Hepatocyte (in vitro differentiated cells): ENCODE measurements around the gene GDF11. TPM values are rescaled to one million over a fixed set of nuclear protein-coding genes. Genes with fewer than 3 reads are reported as not detected.
A peak's percentile ranks its signal among the peaks of the same experiment; 100 is the strongest.

Source experiments
- DNase-seq: peaks from one replicate; pipeline ENCODE4 v3.0.0-alpha.2; 2016; ENCODE audit warnings: low spot score
- H2AFZ ChIP-seq: fragments of 200-600 bp; sonication (generic); 2 replicates; pipeline ENCODE4 v1.6.0; 2016; ENCODE audit warnings: antibody characterized with exemption, mild to moderate bottlenecking
- H3K27ac ChIP-seq: fragments of 200-600 bp; sonication (generic); 2 replicates; pipeline ENCODE4 v1.5.1; 2016; ENCODE audit warnings: mild to moderate bottlenecking
- H3K27me3 ChIP-seq: fragments of 200-600 bp; sonication (generic); 2 replicates; pipeline ENCODE4 v1.6.1; 2016
- H3K36me3 ChIP-seq: fragments of 200-600 bp; sonication (generic); replicated peaks from 2 replicates; pipeline ENCODE4 v1.5.1; 2016; ENCODE audit warnings: low read depth; ENCODE audit not compliant: insufficient read depth
- H3K4me1 ChIP-seq: fragments of 200-600 bp; sonication (generic); 2 replicates; pipeline ENCODE4 v1.5.1; 2016; ENCODE audit warnings: mild to moderate bottlenecking, moderate library complexity; ENCODE audit not compliant: insufficient read depth
- H3K4me2 ChIP-seq: fragments of 200-600 bp; sonication (generic); 2 replicates; pipeline ENCODE4 v1.6.0; 2016
- H3K4me3 ChIP-seq: fragments of 200-600 bp; sonication (generic); 2 replicates; pipeline ENCODE4 v1.5.1; 2016; ENCODE audit warnings: mild to moderate bottlenecking
- H3K79me2 ChIP-seq: fragments of 200-600 bp; sonication (generic); 2 replicates; pipeline ENCODE4 v1.6.0; 2017; ENCODE audit warnings: mild to moderate bottlenecking
- H3K9me2 ChIP-seq: fragments of 200-600 bp; sonication (generic); replicated peaks from 2 replicates; pipeline ENCODE4 v1.6.0; 2017; ENCODE audit warnings: mild to moderate bottlenecking; ENCODE audit not compliant: insufficient read depth
- H3K9me3 ChIP-seq: fragments of 200-600 bp; sonication (generic); 2 replicates; pipeline ENCODE4 v1.5.1; 2016; ENCODE audit warnings: low read depth, mild to moderate bottlenecking
- H4K20me1 ChIP-seq: fragments of 200-600 bp; sonication (generic); 2 replicates; pipeline ENCODE4 v1.6.0; 2016; ENCODE audit warnings: mild to moderate bottlenecking; ENCODE audit not compliant: insufficient read depth, poor library complexity, severe bottlenecking
- CTCF ChIP-seq: fragments of 200-600 bp; sonication (generic); IDR thresholded peaks from 2 replicates; pipeline ENCODE4 v1.5.1; 2016; ENCODE audit warnings: antibody characterized with exemption, mild to moderate bottlenecking; ENCODE audit not compliant: poor library complexity
- EZH2 ChIP-seq: fragments of 200-600 bp; sonication (generic); IDR thresholded peaks from 2 replicates; pipeline ENCODE4 v1.6.1; 2016; ENCODE audit warnings: antibody characterized with exemption, mild to moderate bottlenecking, borderline replicate concordance
- EZH2phosphoT487 ChIP-seq: fragments of 200-600 bp; sonication (generic); IDR thresholded peaks from one replicate; pipeline ENCODE4 v1.6.1; 2018; ENCODE audit warnings: antibody characterized with exemption, mild to moderate bottlenecking, low read depth, moderate library complexity; ENCODE audit not compliant: unreplicated experiment, severe bottlenecking
- WGBS: methylation state at CpG from one replicate; pipeline ENCODE4 v1.1.6; 2016; ENCODE audit warnings: low lambda C conversion rate; ENCODE audit errors: missing lambda C conversion rate; 5-methylcytosine and 5-hydroxymethylcytosine counted together
- polyA plus RNA-seq: library from polyadenylated mRNA; unstranded; fragments of >200 nt; fragmentation: Nextera tagmentation; extraction: Ambion mirVana; gene quantifications from 2 replicates; pipeline ENCODE4 v1.2.1, GENCODE V29; 2016
- total RNA-seq: library from RNA; depleted of rRNA; stranded (reverse); fragments of >200 nt; gene quantifications from 2 replicates; pipeline ENCODE4 v1.2.3, GENCODE V29; 2014

GDF11 gene
- total and polyA plus RNA-seq, 2 experiments from 2014 or later = 4.1 to 7.9 TPM

- H4K20me1 ChIP-seq = no peaks in the 10 kb centered on the region
- peaks cover 20% of the 10 kb centered on the region for H3K79me2 ChIP-seq
- DNase-seq = peak; percentile 25
- no peaks in the 10 kb centered on the region for H3K36me3 ChIP-seq
- H3K27ac ChIP-seq = peak overlapping the region; percentile 66
- no peaks in the 10 kb centered on the region for H3K9me2 ChIP-seq
- 6% methylated on average over 10 of the region's 11 CpGs for WGBS
- H3K4me2 ChIP-seq = peak overlapping the region; percentile 97
- peaks cover 21% of the 10 kb centered on the region for H3K4me1 ChIP-seq
- H3K9me3 ChIP-seq = no peaks in the 10 kb centered on the region
- TF ChIP-seq EZH2phosphoT487 (no peak), EZH2 (no peak), CTCF (no peak)
- no peaks in the 10 kb centered on the region for H3K27me3 ChIP-seq
- H2AFZ ChIP-seq = peak overlapping the region; percentile 35
- peak overlapping the region; percentile 99 for H3K4me3 ChIP-seq
Observed at GRCh38 chr12:55744340-55745030, 1.6 kb downstream of the GDF11 start.

- Histone ChIP-seq H4K20me1 (no peaks in the 10 kb centered on the region), H2AFZ (no peak overlapping the region), H3K79me2 (peaks cover 20% of the 10 kb centered on the region), H3K4me2 (peak overlapping the region; percentile 97), H3K4me1 (peaks cover 21% of the 10 kb centered on the region), H3K27me3 (no peaks in the 10 kb centered on the region), H3K36me3 (no peaks in the 10 kb centered on the region), H3K27ac (peak overlapping the region; percentile 66), H3K4me3 (no peak overlapping the region), H3K9me2 (no peaks in the 10 kb centered on the region), H3K9me3 (no peaks in the 10 kb centered on the region)
- peak; percentile 70 for DNase-seq
- TF ChIP-seq CTCF (no peak), EZH2phosphoT487 (no peak), EZH2 (no peak)
- 7% methylated on average over 9 of the region's 13 CpGs for WGBS
Observed at GRCh38 chr12:55745361-55746173, 2.6 kb downstream of the GDF11 start.

GRCh38 chr12:55746174-55746912 is 3.4 kb downstream of the GDF11 start:
- H3K79me2 ChIP-seq = peaks cover 20% of the 10 kb centered on the region
- TF ChIP-seq EZH2phosphoT487 = no peak
- no peak for TF ChIP-seq CTCF
- TF ChIP-seq EZH2 = no peak
- H3K4me3 ChIP-seq = no peak overlapping the region
- no peaks in the 10 kb centered on the region for H3K9me3 ChIP-seq
- H3K4me2 ChIP-seq = peak overlapping the region; percentile 97
- H2AFZ ChIP-seq = no peak overlapping the region
- H4K20me1 ChIP-seq = no peaks in the 10 kb centered on the region
- H3K27ac ChIP-seq = peak overlapping the region; percentile 66
- H3K9me2 ChIP-seq = no peaks in the 10 kb centered on the region
- peaks cover 21% of the 10 kb centered on the region for H3K4me1 ChIP-seq
- WGBS = 36% methylated on average over 3 of the region's 3 CpGs
- no peak for DNase-seq
- no peaks in the 10 kb centered on the region for H3K36me3 ChIP-seq
- H3K27me3 ChIP-seq = no peaks in the 10 kb centered on the region
